Adrenal gland (tissue), 12 donors: ENCODE measurements around the gene WBP1. TPM values are rescaled to one million over a fixed set of nuclear protein-coding genes. Genes with fewer than 3 reads are reported as not detected.

Experiments
- DNase-seq, 7 donors: peaks; one replicate each; pipeline ENCODE4 v3.0.0-alpha.2; 2019 to 2020
- H3K27ac ChIP-seq, 5 donors: fragments of 200-600 bp; sonication (generic) in 4 of 5; 1 replicate in 3 of 5; 2 replicates in 2 of 5; pipeline versions ENCODE4 v1.5.1 to v1.8.0; 2016 to 2020; ENCODE audit warnings: mild to moderate bottlenecking in 1 of 5
- H3K27me3 ChIP-seq: fragments of 200-600 bp; 2 replicates; pipeline ENCODE4 v1.8.0; 2021
- H3K36me3 ChIP-seq, 2 donors: fragments of 200-600 bp; replicated peaks in 1 of 2; 1 replicate in 1 of 2; 2 replicates in 1 of 2; pipeline versions ENCODE4 v1.5.1 to v1.8.0; 2018 to 2022
- H3K4me1 ChIP-seq, 2 donors: fragments of 200-600 bp; replicated peaks in 1 of 2; 1 replicate in 1 of 2; 2 replicates in 1 of 2; pipeline versions ENCODE4 v1.5.1 to v1.8.0; 2018 to 2021
- H3K4me3 ChIP-seq, 4 donors: fragments of 200-600 bp; sonication (generic) in 3 of 4; one replicate each; pipeline ENCODE4 v1.5.1; 2016 to 2018
- H3K9me3 ChIP-seq, 3 donors: fragments of 200-600 bp; sonication (generic) in 1 of 3; replicated peaks in 1 of 3; 1 replicate in 2 of 3; 2 replicates in 1 of 3; pipeline versions ENCODE4 v1.5.1 to v1.8.0; 2016 to 2021
- POLR2A ChIP-seq, 2 donors: fragments of 450-650 bp; IDR thresholded peaks; one replicate each; pipeline ENCODE4 v1.6.1; 2017; ENCODE audit warnings: antibody characterized with exemption in 2 of 2, mild to moderate bottlenecking in 2 of 2, moderate library complexity in 1 of 2
- WGBS, 4 donors: extraction: QIAGEN DNeasy Blood & Tissue Kit in 2 of 4; methylation state at CpG; one replicate each; pipeline versions ENCODE4 v1.1.5 to v1.1.7; 2013 to 2017; 5-methylcytosine and 5-hydroxymethylcytosine counted together
- intact Hi-C, 2 donors: fragments of 100-400 bp; cut with DNase I; formaldehyde crosslinking; loops; one replicate each; pipeline versions ENCODE4 v1.14.1 to v1.15.0; 2022 to 2023
- polyA plus RNA-seq, 3 donors: library from polyadenylated mRNA; stranded (reverse); fragments of 200-250 nt in 2 of 3; fragments of 350-450 nt in 1 of 3; fragmentation: Illumina TruSeq in 1 of 3; extraction: RNeasy Lipid Tissue Mini Kit (QIAGEN cat#74804) in 1 of 3; gene quantifications; one replicate each; pipeline ENCODE4 v1.2.3, GENCODE V29; 2013 to 2014
- total RNA-seq, 9 donors: library from RNA; depleted of rRNA in 4 of 9; stranded (reverse); fragments of >200 nt in 4 of 9; fragments of 120-200 nt in 1 of 9; fragmentation: NEBNext Ultra II Directional in 1 of 9; extraction: Animal tissue kit (Norgen Biotek cat#: 25700) in 1 of 9; gene quantifications; one replicate each; pipeline versions ENCODE4 v1.1.0 to v1.2.4, GENCODE V29; 2013 to 2023
- TF ChIP-seq, protein P1 (sequence below), 6 experiments: fragments of 450-650 bp in 4 of 6; fragments of 200-600 bp in 2 of 6; sonication (generic) in 1 of 6; IDR thresholded peaks; 1 replicate in 5 of 6; 2 replicates in 1 of 6; pipeline versions ENCODE4 v1.5.1 to v1.8.0; 2016 to 2021; ENCODE audit warnings: antibody characterized with exemption in 6 of 6, mild to moderate bottlenecking in 2 of 6, moderate library complexity in 1 of 6
- donor health status: healthy with polysubstance abuse.
- donor health status: Bipolar disorder and iron deficiency.
- donor health status: DM: yes; HTN: yes; CAD: no.
- donor health status: DM: no; HTN: no; CAD: no.
- donor health status: DM: no; HTN: no; CAD: no.
- donor health status: DM: yes; HTN: yes; CAD: no.

WBP1 gene
- total and polyA plus RNA-seq, 12 donors: 56.9 to 267 (median 115) TPM

- no peaks in the 10 kb centered on the region for H3K9me3 ChIP-seq
- H3K27me3 ChIP-seq: no peaks in the 10 kb centered on the region
- intact Hi-C loops: loop anchor here in 1 of 2 donors (5.0 kb wide), 1 partner anchor 41 kb away; the partner anchor contains the start of genes AUP1, DQX1 and HTRA2
- DNase-seq: no peak
- H3K4me3 ChIP-seq: no peak overlapping the region
- WGBS, 4 donors: 81 to 95% (median 91%) methylated on average over 2 of the region's 2 CpGs
- no peak for TF ChIP-seq POLR2A (IDR thresholded peaks at IDR 0.05)
- TF ChIP-seq, protein P1, sequence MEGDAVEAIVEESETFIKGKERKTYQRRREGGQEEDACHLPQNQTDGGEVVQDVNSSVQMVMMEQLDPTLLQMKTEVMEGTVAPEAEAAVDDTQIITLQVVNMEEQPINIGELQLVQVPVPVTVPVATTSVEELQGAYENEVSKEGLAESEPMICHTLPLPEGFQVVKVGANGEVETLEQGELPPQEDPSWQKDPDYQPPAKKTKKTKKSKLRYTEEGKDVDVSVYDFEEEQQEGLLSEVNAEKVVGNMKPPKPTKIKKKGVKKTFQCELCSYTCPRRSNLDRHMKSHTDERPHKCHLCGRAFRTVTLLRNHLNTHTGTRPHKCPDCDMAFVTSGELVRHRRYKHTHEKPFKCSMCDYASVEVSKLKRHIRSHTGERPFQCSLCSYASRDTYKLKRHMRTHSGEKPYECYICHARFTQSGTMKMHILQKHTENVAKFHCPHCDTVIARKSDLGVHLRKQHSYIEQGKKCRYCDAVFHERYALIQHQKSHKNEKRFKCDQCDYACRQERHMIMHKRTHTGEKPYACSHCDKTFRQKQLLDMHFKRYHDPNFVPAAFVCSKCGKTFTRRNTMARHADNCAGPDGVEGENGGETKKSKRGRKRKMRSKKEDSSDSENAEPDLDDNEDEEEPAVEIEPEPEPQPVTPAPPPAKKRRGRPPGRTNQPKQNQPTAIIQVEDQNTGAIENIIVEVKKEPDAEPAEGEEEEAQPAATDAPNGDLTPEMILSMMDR (IDR thresholded peaks at IDR 0.05): no peak
- H3K36me3 ChIP-seq: peaks cover 0 to 31% of the 10 kb centered on the region in 2 donors
- H3K27ac ChIP-seq: no peak overlapping the region
- peaks cover 13 to 20% of the 10 kb centered on the region in 2 donors for H3K4me1 ChIP-seq
Measured at GRCh38 chr2:74486141-74486540, 27.9 kb downstream of the WBP1 start.

DNA sequence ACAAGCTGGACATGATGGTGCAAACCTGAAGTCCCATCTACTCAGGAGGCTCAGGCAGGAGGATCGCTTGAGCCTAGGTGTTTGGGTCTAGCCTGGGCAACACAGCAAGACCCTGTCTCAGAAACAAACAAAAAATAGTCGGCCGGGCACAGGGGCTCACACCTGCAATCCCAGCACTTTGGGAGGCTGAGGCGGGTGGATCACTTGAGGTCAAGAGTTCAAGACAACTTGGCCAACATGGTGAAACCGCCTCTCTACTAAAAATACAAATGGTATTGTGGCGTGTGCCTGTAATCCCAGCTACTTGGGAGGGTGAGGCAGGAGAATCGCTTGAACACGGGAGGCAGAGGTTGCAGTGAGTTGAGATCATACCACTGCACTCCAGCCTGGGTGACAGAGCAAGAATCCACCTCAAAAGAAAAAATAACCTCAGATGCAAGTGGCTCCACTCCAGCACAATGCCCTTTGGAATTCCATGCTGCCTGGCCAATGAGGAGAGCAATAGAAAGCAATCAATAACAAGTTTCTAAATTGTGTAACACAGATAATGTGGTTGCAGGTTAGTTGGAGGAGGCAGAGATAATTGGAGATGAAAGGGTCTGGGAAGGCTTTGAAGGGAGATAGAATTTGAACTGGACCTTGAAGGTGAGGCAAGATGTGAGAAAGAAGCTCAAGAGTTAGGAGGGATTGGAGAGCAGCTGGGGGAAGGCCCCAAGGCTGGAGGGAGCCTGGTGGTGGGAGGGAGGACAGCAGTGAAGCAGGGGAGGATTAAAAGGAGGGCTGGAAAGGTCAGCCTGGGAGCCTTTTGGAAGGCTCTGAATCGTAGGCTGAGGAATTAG lies 30.6 kb downstream of the WBP1 start:
- Histone ChIP-seq H3K9me3 (no peaks in the 10 kb centered on the region), H3K27me3 (no peaks in the 10 kb centered on the region), H3K4me3 (no peak overlapping the region), H3K27ac (no peak overlapping the region), H3K36me3 (peaks cover 0 to 58% of the 10 kb centered on the region in 2 donors), H3K4me1 (peaks cover 0 to 5% of the 10 kb centered on the region in 2 donors)
- no peak for DNase-seq
- intact Hi-C loops: loop anchor here in 1 of 2 donors (5.0 kb wide), 1 partner anchor 38 kb away; the partner anchor contains the start of genes AUP1, DQX1 and HTRA2
- TF ChIP-seq POLR2A (IDR thresholded peaks at IDR 0.05): no peak
- TF ChIP-seq, protein P1 (IDR thresholded peaks at IDR 0.05): no peak
- 84 to 92% (median 88%) methylated on average over 6 to 9 of the region's 9 CpGs for WGBS, 4 donors

DNA sequence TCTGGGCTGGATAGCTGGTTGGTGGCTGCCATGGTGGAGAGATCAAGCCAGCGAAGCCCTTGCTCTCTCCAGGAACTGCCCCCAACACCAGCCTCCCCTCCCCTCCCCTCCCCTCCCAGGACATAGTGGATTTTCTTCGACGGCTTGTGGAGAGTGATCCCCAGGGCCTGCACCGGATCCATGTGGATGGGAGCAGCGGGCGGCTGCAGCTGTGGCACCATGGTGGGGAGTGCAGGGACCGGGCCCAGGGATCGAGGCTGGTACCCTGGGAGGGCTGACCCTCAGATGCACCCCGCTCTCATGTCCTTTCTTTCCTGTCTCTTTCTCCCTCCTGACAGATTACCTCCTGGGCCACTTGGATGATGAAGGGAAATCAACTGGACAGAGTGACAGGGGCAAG lies 31.7 kb downstream of the WBP1 start:
- H3K36me3 ChIP-seq: peaks cover 0 to 60% of the 10 kb centered on the region in 2 donors
- H3K4me3 ChIP-seq: no peak overlapping the region
- DNase-seq: no peak
- H3K27me3 ChIP-seq: no peaks in the 10 kb centered on the region
- no peak overlapping the region for H3K27ac ChIP-seq
- intact Hi-C loops: loop anchor here in 1 of 2 donors (5.0 kb wide), 1 partner anchor 37 kb away; the partner anchor contains the start of genes AUP1, DQX1 and HTRA2
- WGBS, 4 donors: 82 to 96% (median 94%) methylated on average over 2 to 9 of the region's 9 CpGs
- H3K4me1 ChIP-seq: no peaks in the 10 kb centered on the region
- no peaks in the 10 kb centered on the region for H3K9me3 ChIP-seq
- TF ChIP-seq, protein P1 (IDR thresholded peaks at IDR 0.05): no peak
- no peak for TF ChIP-seq POLR2A (IDR thresholded peaks at IDR 0.05)

GRCh38 chr2:74491648-74492544 lies 33.7 kb downstream of the WBP1 start:
- no peaks in the 10 kb centered on the region for H3K27me3 ChIP-seq
- peaks cover 0 to 48% of the 10 kb centered on the region in 2 donors for H3K36me3 ChIP-seq
- no peak for DNase-seq
- H3K4me1 ChIP-seq: no peaks in the 10 kb centered on the region
- H3K27ac ChIP-seq: no peak overlapping the region
- intact Hi-C loops: no loop called here
- 91 to 95% (median 94%) methylated on average over 7 to 12 of the region's 12 CpGs for WGBS, 4 donors
- TF ChIP-seq, protein P1 (IDR thresholded peaks at IDR 0.05): no peak
- no peak for TF ChIP-seq POLR2A (IDR thresholded peaks at IDR 0.05)
- no peak overlapping the region for H3K4me3 ChIP-seq
- H3K9me3 ChIP-seq: no peaks in the 10 kb centered on the region
